ENCODE results near the gene ANKRD33B.
"Not testable (repeated sequence)": the region's sequence is repeated elsewhere in the genome, so short reads cannot be mapped to it uniquely, and the experiment has no call there.

Gene ANKRD33B

GRCh38 chr5:10621832-10622231 is 58.0 kb downstream of the ANKRD33B start:
- DNase-seq (ENCODE audit: low spot score) = no peak

GRCh38 chr5:10622810-10623209 is 58.9 kb downstream of the ANKRD33B start:
- no peak for DNase-seq (ENCODE audit: low spot score)

DNA sequence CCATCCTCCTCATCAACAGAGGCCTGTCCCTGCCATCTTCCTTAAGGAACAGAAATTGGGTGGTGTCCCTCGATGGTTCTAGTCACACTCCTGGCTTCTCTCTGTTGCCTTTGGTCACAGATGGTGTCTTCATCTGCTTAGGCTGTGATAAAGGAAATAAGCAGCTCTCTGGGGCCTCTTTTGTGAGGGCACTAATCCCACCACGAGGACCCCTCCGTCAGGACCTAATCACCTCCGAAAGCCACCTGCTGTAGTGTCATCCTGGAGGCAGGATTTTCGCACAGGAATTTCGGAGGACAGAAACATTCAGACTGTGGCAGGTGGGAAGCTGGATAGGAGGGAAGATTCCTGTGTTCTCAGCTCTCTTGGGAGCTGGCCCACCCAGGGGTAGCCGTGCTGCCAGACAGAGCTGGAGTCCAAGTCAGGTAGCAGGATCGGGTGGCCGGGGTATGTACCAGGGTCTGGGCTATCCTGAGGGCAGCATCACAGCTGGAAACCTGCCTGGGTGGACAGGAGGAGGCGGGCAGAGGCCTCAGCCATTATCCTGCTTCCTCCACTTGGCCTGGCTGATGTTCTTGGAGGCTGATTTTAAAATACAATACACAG is 59.5 kb downstream of the ANKRD33B start:
- no peak for DNase-seq (ENCODE audit: low spot score)

DNA sequence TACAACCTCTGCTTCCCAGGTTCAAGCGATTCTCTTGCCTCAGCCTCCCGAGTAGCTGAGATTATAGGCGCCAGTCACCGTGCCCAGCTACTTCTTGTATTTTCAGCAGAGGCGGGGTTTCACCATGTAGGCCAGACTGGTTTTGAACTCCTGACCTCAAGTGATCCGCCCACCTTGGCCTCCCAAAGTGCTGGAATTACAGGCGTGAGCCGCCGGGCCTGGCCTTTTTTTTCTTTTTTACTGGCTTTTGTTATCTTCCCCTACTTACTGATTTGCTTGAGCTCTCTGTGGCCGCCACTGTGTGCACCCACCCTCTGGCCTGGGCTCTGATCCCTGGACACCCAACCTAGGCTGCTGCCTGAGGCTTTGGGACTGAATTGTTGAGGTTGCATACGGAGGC is 60.3 kb downstream of the ANKRD33B start:
- no peak for DNase-seq (ENCODE audit: low spot score)

DNA sequence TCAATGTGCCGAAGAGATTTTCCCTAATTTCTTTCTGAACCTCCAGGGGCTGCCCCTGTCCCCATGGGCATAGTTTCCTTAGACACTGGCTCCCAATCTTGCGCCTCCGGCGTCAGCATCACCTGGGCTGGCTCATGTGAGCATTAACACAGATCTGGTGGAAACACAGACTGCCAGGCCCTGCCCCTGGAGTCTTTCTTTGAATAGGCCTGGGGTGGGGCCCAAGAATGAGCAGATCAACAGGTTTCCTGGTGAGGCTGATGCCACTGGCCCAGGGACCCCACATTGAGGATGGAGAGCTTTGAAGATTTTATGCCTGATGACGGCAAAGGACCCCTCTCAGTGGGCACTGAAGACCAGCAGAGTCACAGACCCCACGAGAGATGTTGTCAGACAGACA is 60.8 kb downstream of the ANKRD33B start:
- DNase-seq (ENCODE audit: low spot score) = no peak

- DNase-seq (ENCODE audit: low spot score) = no peak
These were observed 62.0 kb downstream of the ANKRD33B start for GRCh38 chr5:10625700-10626472.

DNA sequence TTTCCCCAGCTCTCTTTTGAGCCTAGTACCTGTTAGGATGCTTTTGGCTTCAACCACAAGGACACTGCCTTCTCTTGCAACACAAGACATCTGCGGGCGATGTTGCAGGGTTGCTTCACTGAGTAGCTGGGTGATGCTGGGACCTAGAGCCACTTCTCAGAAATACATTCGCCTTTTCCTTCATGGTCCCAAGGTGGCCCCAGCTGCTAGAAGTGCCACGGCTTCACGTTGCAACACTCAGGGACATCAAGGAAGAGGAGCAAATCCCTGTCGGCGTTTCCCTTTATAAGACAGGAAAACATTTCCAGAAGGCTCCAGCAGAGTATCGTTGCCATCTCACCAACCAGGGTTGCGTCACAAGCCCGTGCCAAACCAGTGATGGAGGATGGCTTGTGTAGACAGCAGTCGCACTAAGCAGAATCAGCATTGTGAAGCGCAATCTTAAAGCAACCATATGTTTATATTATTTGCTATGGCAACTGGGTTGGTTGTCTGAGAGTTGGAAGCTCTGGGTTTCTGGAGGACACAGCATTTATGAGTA is 62.7 kb downstream of the ANKRD33B start:
- no peak for DNase-seq (ENCODE audit: low spot score)

DNA sequence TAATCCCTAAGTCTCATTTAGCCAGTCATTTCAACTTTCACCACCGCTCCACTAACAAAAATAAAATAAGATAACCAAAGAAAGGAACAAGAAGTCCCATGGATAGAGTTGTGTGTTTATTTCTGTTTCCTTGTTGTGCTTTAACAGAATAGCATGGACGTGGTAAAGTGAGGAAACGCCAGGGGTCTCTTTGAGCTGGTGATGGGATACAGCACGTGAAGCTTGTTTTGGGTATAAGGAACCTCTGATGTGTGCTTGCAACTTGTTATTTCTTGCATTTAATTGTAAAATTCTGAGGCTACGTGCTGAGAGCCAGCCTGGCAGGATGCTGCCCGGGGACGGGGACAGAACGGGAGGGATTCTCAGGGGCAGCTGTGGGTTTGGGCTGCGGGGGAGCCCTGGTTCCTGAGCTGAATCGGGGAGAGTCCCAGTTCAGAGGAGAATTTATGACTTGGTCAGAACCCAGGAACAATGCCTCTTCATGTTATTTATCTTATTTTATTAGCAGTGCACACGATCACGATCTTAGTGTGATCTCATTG is 63.4 kb downstream of the ANKRD33B start:
- DNase-seq (ENCODE audit: low spot score) = no peak

DNA sequence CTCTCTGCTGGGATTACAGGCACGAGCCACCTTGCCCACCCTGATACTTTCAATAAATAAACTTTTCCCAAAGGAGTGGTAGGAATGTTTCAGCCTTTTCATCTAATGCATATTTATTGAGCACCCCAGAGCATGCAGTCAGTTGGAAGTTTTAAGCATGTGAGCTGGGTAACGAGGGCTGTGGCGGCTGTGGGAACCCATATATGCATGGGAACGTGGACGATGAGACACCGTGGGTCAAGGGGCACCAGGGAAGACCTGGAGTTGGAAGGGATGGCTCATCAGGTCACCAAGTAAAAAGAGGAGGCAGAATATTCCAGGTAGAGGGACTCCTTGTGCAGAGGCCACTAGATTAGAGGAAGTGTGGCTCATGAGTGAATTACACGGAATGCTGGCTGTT is 64.7 kb downstream of the ANKRD33B start:
- DNase-seq (ENCODE audit: low spot score) = no peak

GRCh38 chr5:10629682-10630081 is 65.8 kb downstream of the ANKRD33B start:
- DNase-seq (ENCODE audit: low spot score) = no peak

GRCh38 chr5:10630126-10630525 is 66.3 kb downstream of the ANKRD33B start:
- DNase-seq (ENCODE audit: low spot score) = no peak

DNA sequence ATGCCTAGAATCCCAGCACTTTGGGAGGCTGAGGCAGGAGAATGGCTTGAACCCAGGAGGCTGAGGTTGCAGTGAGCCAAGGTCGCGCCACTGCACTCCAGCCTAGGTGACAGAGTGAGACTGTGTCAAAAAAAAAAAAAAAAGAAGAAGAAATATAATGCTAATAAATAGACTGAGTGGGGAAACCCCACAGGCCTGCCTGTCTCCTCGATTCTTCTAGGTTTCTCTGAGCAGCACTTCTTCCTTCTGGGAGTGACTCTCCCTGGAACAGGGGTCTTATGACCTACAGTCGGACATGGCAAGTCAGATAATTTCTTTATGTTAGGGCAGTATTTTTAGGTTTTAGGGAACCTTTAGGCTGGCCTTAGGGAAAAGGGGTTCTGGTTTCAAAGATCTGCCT is 66.9 kb downstream of the ANKRD33B start:
- not testable (repeated sequence) for DNase-seq (ENCODE audit: low spot score)

- no peak for DNase-seq (ENCODE audit: low spot score)
These were observed 67.6 kb downstream of the ANKRD33B start for GRCh38 chr5:10631316-10631996.

DNA sequence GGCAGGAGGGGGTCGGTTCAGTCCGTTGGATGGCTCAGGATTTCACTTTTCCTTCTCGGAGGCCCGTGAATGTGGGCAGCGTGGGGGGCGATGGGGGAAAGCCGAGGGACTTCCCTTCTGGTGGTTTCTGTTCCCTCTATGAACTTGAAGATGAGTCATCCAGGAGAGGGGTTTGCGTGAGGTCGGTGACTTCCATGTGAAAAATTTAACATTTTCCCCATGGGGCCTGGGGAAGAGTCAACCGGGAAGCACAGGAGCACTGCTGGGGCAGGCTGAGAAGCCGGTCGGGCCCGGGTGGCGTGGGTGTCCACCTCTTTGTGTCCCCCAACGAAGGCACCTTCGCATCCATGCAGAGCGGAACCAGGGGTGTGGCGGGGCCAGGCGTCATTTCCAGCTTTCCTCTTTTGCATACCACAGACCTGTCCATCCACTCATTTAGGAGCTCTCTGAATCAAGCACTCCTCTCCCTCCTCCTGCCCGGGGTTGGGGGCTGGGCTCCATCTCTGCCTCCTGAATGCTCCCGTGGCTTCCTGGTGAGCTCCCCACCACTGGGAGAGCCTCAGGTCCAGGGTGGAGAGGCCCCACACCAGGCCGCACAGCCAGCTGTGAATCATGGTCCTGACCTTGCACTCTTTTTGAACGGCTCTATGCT is 68.4 kb downstream of the ANKRD33B start:
- no peak for DNase-seq (ENCODE audit: low spot score)

GRCh38 chr5:10633271-10634049 is 69.6 kb downstream of the ANKRD33B start:
- DNase-seq (ENCODE audit: low spot score) = no peak

GRCh38 chr5:10634050-10634449 is 70.2 kb downstream of the ANKRD33B start:
- no peak for DNase-seq (ENCODE audit: low spot score)

- DNase-seq (ENCODE audit: low spot score) = no peak
These were observed 70.7 kb downstream of the ANKRD33B start for GRCh38 chr5:10634562-10634961.

GRCh38 chr5:10635257-10635866 is 71.5 kb downstream of the ANKRD33B start:
- no peak for DNase-seq (ENCODE audit: low spot score)

DNA sequence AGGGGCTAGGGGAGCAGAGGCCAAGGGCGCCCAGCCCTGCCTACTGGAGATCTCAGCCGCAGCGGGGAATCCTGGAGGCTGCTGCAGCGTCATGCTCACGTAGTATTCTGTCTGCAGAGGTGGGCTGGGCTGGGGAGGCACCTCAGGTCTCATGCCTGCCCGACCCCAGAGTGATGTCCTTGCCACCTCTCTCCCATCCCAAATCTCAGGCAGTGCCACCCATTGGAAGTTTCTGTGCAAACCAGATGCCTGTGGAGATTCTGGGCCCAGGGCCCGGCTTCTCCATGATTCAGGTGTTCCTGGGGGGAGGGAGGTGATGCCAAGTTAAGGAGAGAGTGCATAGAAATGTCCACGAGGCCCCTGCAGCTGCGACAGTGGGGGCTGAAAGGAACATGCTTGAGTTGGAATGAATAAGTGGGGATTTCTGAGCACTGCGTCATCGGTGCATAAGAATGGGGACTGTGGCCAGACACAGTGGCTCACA is 72.0 kb downstream of the ANKRD33B start:
- DNase-seq (ENCODE audit: low spot score) = no peak

- no peak for DNase-seq (ENCODE audit: low spot score)
These were observed 72.7 kb downstream of the ANKRD33B start for GRCh38 chr5:10636363-10637142.

Measured in HuH-7.5 (cell line).